ENCODE results near the gene STAU1.
"Not testable (repeated sequence)": the region's sequence is repeated elsewhere in the genome, so short reads cannot be mapped to it uniquely, and the experiment has no call there.

STAU1 gene

DNA sequence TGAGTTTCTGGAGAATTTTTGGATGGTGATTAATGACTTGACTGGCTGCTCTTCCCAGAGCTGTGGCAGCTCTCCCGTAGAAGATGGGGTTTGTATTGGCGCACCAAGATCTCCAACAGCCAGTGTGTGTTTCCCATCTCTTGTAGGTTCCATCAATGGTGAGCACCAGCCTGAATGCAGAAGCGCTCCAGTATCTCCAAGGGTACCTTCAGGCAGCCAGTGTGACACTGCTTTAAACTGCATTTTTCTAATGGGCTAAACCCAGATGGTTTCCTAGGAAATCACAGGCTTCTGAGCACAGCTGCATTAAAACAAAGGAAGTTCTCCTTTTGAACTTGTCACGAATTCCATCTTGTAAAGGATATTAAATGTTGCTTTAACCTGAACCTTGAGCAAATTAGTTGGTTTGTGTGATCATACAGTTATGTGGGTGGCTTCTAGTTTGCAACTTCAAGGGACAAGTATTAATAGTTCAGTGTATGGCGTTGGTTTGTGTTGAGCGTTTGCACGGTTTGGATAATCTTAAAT, 91.9 kb downstream of the STAU1 start:
- Histone ChIP-seq H3K9me3 (ENCODE audit: control extremely low read depth in 1 of 5, control insufficient read depth in 4 of 5, insufficient read depth in 2 of 5, low read depth in 1 of 5, low read length in 4 of 5) (no peaks in the 10 kb centered on the region), H3K4me1 (ENCODE audit: control extremely low read depth in 1 of 4, control insufficient read depth in 4 of 4, insufficient read depth in 4 of 4, low read length in 3 of 4) (peaks cover 0 to 6% (median 0%) of the 10 kb centered on the region in 4 experiments), H3K4me3 (ENCODE audit: control insufficient read depth in 1 of 7, extremely low read depth in 1 of 7, insufficient read depth in 4 of 7, low read depth in 2 of 7, low read length in 6 of 7) (no peak overlapping the region), H3K27ac (ENCODE audit: insufficient read depth in 1 of 2, low read depth in 1 of 2, low read length in 2 of 2, poor library complexity in 1 of 2, severe bottlenecking in 2 of 2) (no peak overlapping the region), H3K36me3 (ENCODE audit: control insufficient read depth in 4 of 4, insufficient read depth in 4 of 4, low read length in 3 of 4) (peaks cover 27 to 80% (median 48%) of the 10 kb centered on the region in 4 experiments), H3K27me3 (replicated peaks in 2 of 5; ENCODE audit: control insufficient read depth in 4 of 5, insufficient read depth in 5 of 5, low read length in 4 of 5) (no peaks in the 10 kb centered on the region)
- POLR2A ChIA-PET = no interaction called here
- 97% methylated on average over 6 of the region's 7 CpGs for WGBS (ENCODE audit: insufficient coverage)
- DNase-seq = no peak
- CTCF ChIA-PET = no interaction called here

GRCh38 chr20:49091762-49092161, 96.4 kb downstream of the STAU1 start:
- no peak for DNase-seq
- no peak overlapping the region for H3K27ac ChIP-seq (ENCODE audit: insufficient read depth in 1 of 2, low read depth in 1 of 2, low read length in 2 of 2, poor library complexity in 1 of 2, severe bottlenecking in 2 of 2)
- H3K9me3 ChIP-seq (ENCODE audit: control extremely low read depth in 1 of 5, control insufficient read depth in 4 of 5, insufficient read depth in 2 of 5, low read depth in 1 of 5, low read length in 4 of 5) = no peaks in the 10 kb centered on the region
- CTCF ChIA-PET = no interaction called here
- H3K27me3 ChIP-seq (replicated peaks in 2 of 5; ENCODE audit: control insufficient read depth in 4 of 5, insufficient read depth in 5 of 5, low read length in 4 of 5) = no peaks in the 10 kb centered on the region
- POLR2A ChIA-PET = no interaction called here
- no CpG with 5 or more reads among the region's 1 CpG for WGBS (ENCODE audit: insufficient coverage)
- no peaks in the 10 kb centered on the region for H3K4me1 ChIP-seq (ENCODE audit: control extremely low read depth in 1 of 4, control insufficient read depth in 4 of 4, insufficient read depth in 4 of 4, low read length in 3 of 4)
- no peak overlapping the region for H3K4me3 ChIP-seq (ENCODE audit: control insufficient read depth in 1 of 7, extremely low read depth in 1 of 7, insufficient read depth in 4 of 7, low read depth in 2 of 7, low read length in 6 of 7)
- peaks cover 36 to 89% (median 70%) of the 10 kb centered on the region in 4 experiments for H3K36me3 ChIP-seq (ENCODE audit: control insufficient read depth in 4 of 4, insufficient read depth in 4 of 4, low read length in 3 of 4)

DNA sequence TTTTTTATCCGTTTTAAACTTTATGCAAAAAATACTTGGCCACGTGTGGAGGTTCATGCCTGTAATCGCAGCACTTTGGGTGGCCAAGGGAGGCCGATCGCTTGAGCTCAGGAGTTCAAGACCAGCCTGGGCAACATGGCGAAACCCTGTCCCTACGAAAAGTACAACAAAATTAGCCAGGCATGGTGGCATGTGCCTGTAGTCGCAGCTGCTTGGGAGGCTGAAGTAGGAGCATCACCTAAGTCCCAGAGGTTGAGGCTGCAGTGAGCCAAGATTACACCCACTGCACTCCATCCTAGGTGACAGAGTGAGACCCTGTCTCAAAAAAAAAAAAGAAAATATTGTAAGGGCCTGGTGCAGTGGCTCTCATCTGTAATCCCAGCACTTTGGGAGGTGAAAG, 97.0 kb downstream of the STAU1 start:
- Histone ChIP-seq H3K27me3 (replicated peaks in 2 of 5; ENCODE audit: control insufficient read depth in 4 of 5, insufficient read depth in 5 of 5, low read length in 4 of 5) (no peaks in the 10 kb centered on the region), H3K4me1 (ENCODE audit: control extremely low read depth in 1 of 4, control insufficient read depth in 4 of 4, insufficient read depth in 4 of 4, low read length in 3 of 4) (no peaks in the 10 kb centered on the region), H3K9me3 (ENCODE audit: control extremely low read depth in 1 of 5, control insufficient read depth in 4 of 5, insufficient read depth in 2 of 5, low read depth in 1 of 5, low read length in 4 of 5) (no peaks in the 10 kb centered on the region), H3K36me3 (ENCODE audit: control insufficient read depth in 4 of 4, insufficient read depth in 4 of 4, low read length in 3 of 4) (peaks cover 33 to 89% (median 69%) of the 10 kb centered on the region in 4 experiments), H3K27ac (ENCODE audit: insufficient read depth in 1 of 2, low read depth in 1 of 2, low read length in 2 of 2, poor library complexity in 1 of 2, severe bottlenecking in 2 of 2) (no peak overlapping the region), H3K4me3 (ENCODE audit: control insufficient read depth in 1 of 7, extremely low read depth in 1 of 7, insufficient read depth in 4 of 7, low read depth in 2 of 7, low read length in 6 of 7) (no peak overlapping the region)
- ChIA-PET CTCF (no interaction called here), POLR2A (no interaction called here)
- DNase-seq = no peak
- 98% methylated on average over 6 of the region's 8 CpGs for WGBS (ENCODE audit: insufficient coverage)

DNA sequence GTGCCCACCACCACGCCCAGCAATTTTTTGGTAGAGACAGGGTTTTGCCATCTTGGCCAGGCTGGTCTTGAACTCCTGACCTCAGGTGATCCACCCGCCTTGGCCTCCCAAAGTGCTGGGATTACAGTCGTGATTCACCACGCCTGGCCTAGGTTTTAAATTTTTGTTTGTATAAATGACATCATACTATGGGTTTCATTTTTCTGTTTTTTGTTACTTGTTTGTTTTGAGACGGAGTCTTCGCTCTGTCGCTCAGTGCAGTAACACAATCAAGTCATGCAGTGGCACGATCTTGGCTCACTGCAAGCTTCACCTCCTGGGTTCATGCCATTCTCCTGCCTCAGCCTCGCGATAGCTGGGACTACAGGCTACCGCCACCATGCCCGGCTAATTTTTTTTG, 105.8 kb downstream of the STAU1 start:
- H3K36me3 ChIP-seq (ENCODE audit: control insufficient read depth in 4 of 4, insufficient read depth in 4 of 4, low read length in 3 of 4) = peaks cover 35 to 90% (median 69%) of the 10 kb centered on the region in 4 experiments
- DNase-seq; H3K4me1 ChIP-seq (ENCODE audit: control extremely low read depth in 1 of 4, control insufficient read depth in 4 of 4, insufficient read depth in 4 of 4, low read length in 3 of 4); CTCF ChIA-PET; H3K27ac ChIP-seq (ENCODE audit: insufficient read depth in 1 of 2, low read depth in 1 of 2, low read length in 2 of 2, poor library complexity in 1 of 2, severe bottlenecking in 2 of 2); POLR2A ChIA-PET; H3K9me3 ChIP-seq (ENCODE audit: control extremely low read depth in 1 of 5, control insufficient read depth in 4 of 5, insufficient read depth in 2 of 5, low read depth in 1 of 5, low read length in 4 of 5); H3K27me3 ChIP-seq (replicated peaks in 2 of 5; ENCODE audit: control insufficient read depth in 4 of 5, insufficient read depth in 5 of 5, low read length in 4 of 5); H3K4me3 ChIP-seq (ENCODE audit: control insufficient read depth in 1 of 7, extremely low read depth in 1 of 7, insufficient read depth in 4 of 7, low read depth in 2 of 7, low read length in 6 of 7): not testable (repeated sequence)
- 98% methylated on average over 9 of the region's 12 CpGs for WGBS (ENCODE audit: insufficient coverage)

- Histone ChIP-seq H3K9me3 (ENCODE audit: control extremely low read depth in 1 of 5, control insufficient read depth in 4 of 5, insufficient read depth in 2 of 5, low read depth in 1 of 5, low read length in 4 of 5) (no peaks in the 10 kb centered on the region), H3K36me3 (ENCODE audit: control insufficient read depth in 4 of 4, insufficient read depth in 4 of 4, low read length in 3 of 4) (peaks cover 19 to 91% (median 63%) of the 10 kb centered on the region in 4 experiments), H3K4me3 (ENCODE audit: control insufficient read depth in 1 of 7, extremely low read depth in 1 of 7, insufficient read depth in 4 of 7, low read depth in 2 of 7, low read length in 6 of 7) (no peak overlapping the region), H3K27ac (ENCODE audit: insufficient read depth in 1 of 2, low read depth in 1 of 2, low read length in 2 of 2, poor library complexity in 1 of 2, severe bottlenecking in 2 of 2) (no peak overlapping the region), H3K4me1 (ENCODE audit: control extremely low read depth in 1 of 4, control insufficient read depth in 4 of 4, insufficient read depth in 4 of 4, low read length in 3 of 4) (no peaks in the 10 kb centered on the region), H3K27me3 (replicated peaks in 2 of 5; ENCODE audit: control insufficient read depth in 4 of 5, insufficient read depth in 5 of 5, low read length in 4 of 5) (no peaks in the 10 kb centered on the region)
- ChIA-PET CTCF (interaction anchor here (1.1 kb wide), 1 partner anchor 49 kb away, joined by 3 read pairs; no protein-coding TSS in a partner anchor), POLR2A (no interaction called here)
- no CpG with 5 or more reads among the region's 3 CpGs for WGBS (ENCODE audit: insufficient coverage)
- DNase-seq = no peak
These were observed 109.8 kb downstream of the STAU1 start for GRCh38 chr20:49078310-49078709.

DNA sequence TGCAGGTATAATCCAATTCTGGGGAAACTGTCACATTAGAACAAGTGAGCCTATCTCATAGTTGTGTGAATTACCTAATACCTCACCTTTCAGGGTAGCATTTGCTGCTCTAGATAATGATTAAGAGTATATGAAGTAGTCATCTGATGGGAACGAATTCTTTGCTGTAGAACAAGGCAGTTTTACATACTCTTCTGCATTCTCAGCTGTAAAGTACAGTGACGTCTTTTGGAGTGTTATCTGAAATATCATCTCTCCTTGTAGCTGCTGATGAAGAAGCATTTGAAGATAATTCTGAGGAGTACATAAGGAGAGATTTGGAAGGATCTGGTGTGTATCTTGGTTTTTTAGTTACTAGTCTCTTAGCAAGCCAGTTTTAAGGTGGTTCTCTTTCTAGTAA, 113.6 kb downstream of the STAU1 start:
- Histone ChIP-seq H3K27me3 (replicated peaks in 2 of 5; ENCODE audit: control insufficient read depth in 4 of 5, insufficient read depth in 5 of 5, low read length in 4 of 5) (no peaks in the 10 kb centered on the region), H3K27ac (ENCODE audit: insufficient read depth in 1 of 2, low read depth in 1 of 2, low read length in 2 of 2, poor library complexity in 1 of 2, severe bottlenecking in 2 of 2) (no peak overlapping the region), H3K4me1 (ENCODE audit: control extremely low read depth in 1 of 4, control insufficient read depth in 4 of 4, insufficient read depth in 4 of 4, low read length in 3 of 4) (no peaks in the 10 kb centered on the region), H3K36me3 (ENCODE audit: control insufficient read depth in 4 of 4, insufficient read depth in 4 of 4, low read length in 3 of 4) (peaks cover 28 to 86% (median 58%) of the 10 kb centered on the region in 4 experiments), H3K9me3 (ENCODE audit: control extremely low read depth in 1 of 5, control insufficient read depth in 4 of 5, insufficient read depth in 2 of 5, low read depth in 1 of 5, low read length in 4 of 5) (no peaks in the 10 kb centered on the region), H3K4me3 (ENCODE audit: control insufficient read depth in 1 of 7, extremely low read depth in 1 of 7, insufficient read depth in 4 of 7, low read depth in 2 of 7, low read length in 6 of 7) (no peak overlapping the region)
- POLR2A ChIA-PET = no interaction called here
- CTCF ChIA-PET = no interaction called here
- WGBS (ENCODE audit: insufficient coverage) = 95% methylated on average over 2 of the region's 2 CpGs
- no peak for DNase-seq
